GM18502 (cell line): ENCODE data around the gene RHBG.
"Not testable (repeated sequence)": the region's sequence is repeated elsewhere in the genome, so short reads cannot be mapped to it uniquely, and the experiment has no call there.

ENCODE experiments used
- ATAC-seq: cut with Tn5 transposase; IDR thresholded peaks from one replicate; pipeline ENCODE4 v1.9.1; 2021; ENCODE audit warnings: mild to moderate bottlenecking; ENCODE audit not compliant: unreplicated experiment, poor library complexity

Gene RHBG

DNA sequence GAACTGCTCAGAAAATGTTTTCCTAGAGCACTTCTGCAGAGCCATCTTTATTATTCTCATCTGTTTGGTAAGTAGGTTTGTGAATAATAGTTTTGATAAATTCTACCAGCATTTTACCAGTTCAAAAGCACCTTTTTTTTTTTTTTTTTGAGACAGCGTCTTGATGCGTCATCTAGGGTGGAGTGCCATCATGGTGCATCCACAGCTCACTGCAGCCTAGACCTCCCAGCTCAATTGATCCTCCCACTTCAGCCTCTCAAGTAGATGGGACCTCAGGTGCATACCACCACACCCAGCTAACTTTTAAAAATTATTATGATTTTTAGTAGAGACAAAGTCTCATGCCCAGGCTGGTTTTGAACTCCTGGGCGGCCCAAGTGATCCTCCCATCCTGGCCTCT is 9.8 kb upstream of the RHBG start:
- ATAC-seq = no peak

DNA sequence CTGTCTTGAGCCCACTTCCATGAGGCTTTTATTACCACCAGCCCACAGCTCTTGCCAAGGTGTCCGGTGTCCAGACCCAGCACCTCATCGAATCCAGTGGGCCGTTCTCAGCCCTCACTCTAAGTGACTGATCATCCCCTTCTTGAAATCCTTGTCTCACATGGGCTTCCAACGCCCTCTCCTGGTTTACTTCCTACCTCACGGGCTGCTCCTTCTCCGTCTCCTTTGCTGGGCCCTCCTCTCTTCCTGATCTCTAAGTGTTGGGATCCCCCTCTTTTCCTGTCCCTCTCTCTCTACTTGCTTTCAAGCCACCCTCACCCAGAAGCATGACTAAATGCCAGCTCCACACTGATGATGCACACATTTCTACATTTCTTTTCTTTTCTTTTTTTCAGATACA is 9.0 kb upstream of the RHBG start:
- no peak for ATAC-seq

DNA sequence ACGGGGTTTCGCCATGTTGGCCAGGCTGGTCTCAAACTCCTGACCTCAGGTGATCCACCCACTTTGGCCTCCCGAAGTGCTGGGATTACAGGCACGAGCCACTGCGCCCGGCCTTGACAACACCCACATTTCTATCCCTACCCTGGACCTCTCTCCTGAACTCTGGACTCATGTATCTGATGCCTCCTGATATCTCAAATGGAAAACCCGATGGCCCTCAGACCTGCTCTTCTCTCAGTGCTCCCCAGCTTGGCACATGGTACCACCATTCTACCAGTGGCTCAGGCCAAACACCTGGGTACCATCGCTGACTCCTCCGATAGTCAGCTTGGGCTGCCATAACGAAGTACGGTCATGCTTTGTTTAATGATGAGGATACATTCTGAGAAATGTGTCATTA is 8.5 kb upstream of the RHBG start:
- ATAC-seq = no peak

DNA sequence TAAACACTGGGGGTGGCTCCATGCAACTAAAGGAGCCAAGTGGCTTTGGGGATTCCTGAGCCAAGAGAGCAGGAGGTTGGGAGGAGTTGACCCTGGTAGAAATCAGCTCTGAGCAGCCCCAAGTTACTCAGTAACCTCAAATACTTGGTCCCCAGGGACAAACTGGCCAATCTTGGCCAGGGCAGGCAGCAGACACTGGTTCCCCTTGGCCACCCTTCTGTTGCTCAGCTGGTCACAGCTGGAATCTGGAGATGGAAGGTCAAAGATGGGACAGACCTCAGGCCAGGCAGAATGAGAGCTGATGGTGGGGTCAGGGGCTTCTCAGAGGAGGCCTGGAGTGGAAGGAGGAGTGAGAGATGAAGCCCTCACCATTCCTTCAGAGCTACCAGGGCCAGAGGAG is 3.3 kb upstream of the RHBG start:
- ATAC-seq = no peak

DNA sequence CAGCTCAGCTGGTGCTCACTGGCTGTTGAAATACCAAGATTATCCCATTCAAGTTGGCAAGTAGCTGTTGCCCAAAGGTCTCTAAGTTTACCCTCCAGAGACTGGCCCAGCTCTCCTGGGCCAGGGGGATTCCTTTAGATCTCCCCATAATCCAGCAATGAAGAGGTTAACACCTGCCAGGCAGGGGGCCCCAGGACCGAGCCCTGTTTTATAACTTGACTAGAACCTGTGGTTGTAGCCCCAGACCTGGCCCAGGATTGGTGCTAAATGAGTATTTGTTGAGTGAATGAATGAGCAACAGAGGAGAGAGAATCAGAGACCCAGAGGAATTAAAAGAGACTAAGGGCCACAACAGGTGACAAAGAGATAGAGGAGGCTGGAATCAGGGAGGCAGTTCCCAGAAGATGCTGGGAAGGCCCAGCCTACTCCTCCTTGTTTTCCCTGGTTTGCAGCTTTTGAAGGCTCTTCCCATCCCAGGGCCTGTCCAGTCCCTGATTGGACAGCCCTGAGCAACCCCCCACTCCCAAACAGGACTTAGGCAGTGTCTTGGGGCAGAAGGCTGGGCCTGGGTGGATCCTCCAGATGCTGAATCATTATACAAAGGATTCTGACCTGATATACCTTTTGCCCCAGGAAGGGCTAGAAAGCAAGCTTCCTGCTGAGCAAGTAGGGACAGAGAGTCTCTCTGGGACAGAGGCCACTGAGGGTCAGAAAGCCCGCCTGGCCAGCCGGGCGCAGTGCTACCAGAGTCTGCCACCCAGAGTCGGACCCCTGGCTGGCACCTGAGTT is 2.4 kb upstream of the RHBG start:
- ATAC-seq = no peak

DNA sequence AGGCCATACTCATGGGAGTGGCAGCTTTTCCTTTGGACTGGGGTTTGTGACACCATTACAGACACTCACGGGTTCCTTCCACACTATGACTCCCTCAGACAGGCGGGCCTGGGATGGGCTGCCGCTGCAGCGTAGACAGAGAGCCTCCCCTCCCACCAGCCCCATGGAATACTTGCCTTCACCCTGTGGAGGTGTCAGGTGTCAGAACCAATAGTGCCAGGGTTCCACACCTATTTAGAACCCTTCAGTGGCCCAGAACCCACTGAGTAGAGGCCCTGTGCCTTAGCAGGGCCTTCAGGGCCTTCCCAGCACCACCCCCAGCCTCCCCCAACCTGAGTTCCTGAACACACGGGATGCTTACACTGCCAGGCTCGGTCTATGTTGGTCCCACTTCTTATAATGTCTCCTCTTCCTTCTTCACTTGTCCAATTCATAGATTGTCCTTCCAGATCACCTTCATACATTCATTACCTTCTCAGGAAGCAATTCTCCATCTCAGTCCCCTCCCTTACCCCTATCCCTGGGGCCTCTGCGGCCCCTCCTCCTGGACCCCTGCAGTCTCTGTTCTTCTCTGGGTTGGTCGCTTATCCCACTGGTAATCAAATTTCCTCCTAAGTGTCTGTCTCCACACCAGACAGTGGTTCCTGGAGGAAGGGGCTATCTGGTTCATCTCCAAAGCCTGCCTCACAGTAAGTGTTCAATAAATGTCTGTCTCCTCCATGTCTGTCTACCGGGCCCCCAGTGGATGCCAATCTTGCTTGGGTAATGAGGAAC is 1.4 kb upstream of the RHBG start:
- no peak for ATAC-seq

DNA sequence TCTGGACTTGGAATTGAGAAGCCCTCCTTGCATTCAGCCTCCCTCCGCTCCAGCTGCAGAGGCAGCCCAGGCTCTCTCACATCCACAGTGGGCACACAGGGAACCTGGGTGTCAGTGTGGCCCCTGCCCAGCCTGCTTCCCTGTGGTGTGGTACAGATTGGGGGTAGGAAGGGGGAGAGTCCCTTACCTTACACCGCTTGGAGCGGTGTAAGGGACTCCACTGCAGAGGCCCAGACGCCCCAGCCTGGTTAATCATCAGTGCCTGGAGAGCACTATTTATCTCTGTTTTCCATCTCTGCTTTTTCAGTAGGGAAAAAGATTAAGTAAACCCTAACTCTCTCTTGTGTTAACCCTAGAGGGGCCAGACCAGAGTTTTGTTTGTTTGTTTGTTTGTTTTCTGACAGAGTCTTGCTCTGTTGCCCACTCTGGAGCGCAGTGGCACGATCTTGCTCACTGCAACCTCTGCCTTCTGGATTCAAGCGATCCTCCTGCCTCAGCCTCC is 803 bp upstream of the RHBG start:
- no peak for ATAC-seq

DNA sequence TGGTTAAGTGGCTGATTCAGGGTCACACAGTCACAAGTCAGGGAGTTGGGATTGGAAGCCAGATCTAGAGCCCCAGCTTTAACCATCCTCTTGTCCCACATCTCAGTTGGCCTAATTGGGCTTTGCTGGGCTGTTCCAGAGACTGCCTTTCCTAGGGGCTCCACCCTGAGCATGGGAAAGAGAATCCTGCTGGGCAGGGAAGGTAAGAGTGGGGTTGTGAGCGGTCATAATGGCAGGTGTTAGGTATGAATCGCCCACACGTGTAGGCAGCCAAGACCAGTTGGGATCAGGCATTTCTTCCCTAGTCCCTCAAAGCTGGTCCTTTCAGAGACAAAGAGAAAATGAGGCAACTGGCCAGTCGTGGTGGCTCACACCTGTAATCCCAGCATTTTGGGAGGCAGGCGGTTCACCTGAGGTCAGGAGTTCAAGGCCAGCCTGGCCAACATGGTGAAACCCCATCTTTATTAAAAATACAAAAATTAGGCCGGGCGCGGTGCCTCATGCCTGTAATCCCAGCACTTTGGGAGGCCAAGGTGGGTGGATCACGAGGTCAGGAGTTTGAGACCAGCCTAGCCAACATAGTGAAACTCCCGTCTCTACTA is 775 bp downstream of the RHBG start:
- not testable (repeated sequence) for ATAC-seq

DNA sequence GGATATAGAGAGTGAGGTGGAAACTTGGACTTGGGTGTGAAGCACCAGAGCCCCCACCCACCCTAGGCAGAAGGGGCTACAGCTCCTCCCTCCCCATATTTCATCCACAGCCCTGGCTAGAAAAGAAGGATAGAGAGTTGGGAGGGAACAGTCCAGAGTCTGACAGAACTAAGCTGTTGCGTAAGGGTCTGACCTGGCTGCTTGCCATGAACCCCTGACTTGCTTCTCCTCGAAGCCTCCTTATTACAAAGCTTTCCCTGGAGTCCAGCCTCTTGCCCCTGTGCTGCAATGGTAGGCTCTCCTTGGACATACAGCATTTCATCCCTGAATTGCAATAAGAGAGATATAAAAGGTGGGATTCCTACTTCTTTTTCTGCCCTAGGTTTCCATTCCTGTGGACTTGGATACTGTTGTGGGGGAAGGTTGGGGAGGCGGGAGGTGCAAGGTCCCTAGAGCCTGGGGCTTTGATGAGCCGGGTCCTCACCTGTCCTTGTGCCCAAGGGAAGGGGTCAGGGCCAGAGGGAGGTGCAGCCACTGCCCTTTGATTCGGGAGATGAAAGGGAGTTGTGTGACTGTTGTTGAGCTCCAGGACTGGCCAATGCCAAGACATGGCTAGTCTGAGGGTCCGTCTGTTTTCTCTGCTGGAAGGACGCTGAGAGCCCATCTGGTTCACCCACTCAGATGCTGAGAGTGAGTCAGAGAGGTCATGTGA is 2.7 kb downstream of the RHBG start:
- no peak for ATAC-seq

DNA sequence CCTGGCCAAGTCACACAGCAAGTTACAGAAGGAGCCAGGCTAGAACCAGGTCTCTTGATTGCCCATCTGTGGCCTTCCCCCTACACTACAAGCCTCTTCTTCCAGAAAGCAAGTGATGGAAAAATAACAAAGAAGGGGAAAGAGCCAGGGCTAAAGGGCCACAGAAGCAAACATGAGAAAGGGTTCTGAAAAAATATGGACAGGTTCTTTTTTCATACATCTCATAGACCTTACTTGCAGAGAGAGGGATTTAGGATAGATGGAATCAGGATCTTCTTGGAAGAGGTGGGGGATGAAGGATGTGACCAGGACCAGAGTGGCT is 3.2 kb downstream of the RHBG start:
- no peak for ATAC-seq

DNA sequence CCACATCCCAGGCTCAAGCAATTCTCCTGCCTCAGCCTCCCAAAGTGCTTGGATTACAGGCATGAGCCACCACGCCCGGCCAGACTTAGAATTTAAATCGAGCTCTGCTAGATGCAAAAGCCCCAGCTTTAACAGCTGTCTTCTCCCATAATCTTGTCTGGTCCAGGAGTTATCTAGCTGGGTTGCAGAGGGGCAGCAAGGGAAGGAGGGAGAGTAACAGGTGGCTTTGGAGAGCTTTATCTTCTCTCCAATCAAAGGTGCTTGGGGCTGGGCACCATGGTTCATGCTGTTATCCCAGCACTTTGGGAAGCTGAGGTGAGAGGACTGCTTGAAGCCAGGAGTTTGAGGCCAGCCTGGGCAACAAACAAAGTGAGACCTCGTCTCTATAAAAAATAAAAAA is 3.9 kb downstream of the RHBG start:
- no peak for ATAC-seq

DNA sequence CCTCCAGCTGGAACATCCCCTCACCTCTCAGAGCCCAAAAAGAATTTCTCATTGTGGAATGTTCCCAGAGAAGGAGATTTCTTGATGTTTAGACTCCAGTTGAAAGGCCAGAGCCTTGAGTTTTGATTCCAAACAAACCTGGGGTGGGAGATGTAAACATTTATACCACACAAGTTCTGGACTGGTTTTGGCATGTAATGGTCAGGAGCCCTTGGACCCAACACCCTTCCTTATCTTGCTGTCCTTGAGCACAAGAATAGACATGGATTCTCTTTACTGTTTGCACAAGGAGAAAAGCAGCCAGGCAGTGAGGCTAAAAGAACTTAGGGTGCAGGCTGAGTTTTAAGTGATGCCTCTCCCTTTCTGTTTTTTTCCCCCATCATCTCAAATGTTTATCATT is 4.5 kb downstream of the RHBG start:
- no peak for ATAC-seq

DNA sequence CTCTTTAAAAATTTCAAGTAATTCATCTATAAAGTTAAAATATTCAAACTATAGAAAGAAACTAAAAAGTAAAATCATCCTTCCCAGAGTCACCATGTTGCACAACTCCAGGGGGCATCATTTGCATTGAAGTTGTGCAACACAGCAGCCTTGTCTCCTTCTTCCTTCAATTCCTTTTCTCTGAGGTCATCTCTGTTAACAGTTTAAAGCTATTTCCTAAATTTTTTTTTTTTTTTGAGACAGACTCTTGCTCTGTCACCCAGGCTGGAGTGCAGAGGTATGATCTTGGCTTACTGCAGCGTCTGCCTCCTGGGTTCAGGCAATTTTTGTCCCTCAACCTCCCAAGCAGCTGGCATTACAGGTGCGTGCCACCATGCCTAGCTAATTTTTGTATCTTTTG is 7.1 kb downstream of the RHBG start:
- no peak for ATAC-seq

DNA sequence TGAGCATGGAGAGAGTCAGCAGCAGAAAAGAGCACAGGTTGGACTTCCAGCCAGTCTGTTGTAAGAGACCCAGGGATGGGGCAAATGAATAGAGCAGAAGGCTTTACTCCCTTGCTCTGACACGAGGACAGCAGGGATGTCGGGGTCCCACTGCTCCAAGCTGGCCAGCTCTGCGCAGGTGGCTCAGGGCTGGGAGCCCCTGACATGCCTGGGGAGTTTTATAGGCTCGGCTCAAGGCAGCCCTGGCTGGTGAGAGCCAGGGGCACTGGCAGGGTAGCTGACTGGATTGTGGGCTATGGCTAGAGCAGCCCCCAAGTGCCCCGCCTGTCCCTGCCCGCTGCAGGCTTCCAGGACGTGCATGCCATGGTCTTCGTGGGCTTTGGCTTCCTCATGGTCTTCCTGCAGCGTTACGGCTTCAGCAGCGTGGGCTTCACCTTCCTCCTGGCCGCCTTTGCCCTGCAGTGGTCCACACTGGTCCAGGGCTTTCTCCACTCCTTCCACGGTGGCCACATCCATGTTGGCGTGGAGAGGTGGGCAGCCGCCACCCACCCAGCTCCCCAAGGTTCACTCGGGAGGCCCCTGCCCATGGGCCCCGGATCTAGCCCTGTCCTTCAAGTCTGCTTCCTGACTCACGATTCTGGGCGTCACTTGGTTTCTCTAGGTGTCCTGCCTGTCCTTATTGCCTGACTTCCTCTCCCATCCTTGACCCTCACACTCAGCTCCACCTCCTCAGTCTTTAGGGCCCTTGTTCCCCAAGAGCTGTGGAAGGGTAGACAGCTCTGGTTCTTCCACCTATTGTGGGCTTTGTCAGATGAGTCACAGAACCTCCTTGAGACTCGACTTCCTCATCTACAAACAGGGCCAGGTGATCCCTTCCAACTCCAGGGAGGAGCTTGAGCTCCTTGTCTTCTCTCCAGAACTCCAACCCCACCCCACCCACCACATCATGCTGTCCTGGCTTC is 8.2 kb downstream of the RHBG start:
- ATAC-seq = no peak

DNA sequence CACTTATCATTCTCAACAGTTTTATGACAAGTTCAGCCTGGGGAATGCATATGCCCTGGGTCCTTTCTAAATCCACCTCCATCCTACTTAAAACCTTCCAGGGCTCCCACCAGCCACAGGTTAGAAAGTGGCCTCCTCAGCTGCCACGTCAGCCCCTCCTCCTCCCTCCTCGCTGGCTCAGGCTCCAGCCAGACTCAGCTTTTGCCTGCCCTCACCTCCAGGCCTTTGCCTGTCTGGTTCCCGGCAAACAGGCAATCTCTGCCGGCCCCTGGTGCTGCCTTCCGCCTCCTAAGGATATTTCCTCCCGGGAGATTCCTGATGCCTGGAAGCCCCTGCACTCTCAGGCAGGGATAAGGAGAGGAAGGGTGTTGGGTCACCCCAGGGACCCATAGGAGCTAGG is 9.5 kb downstream of the RHBG start:
- no peak for ATAC-seq

DNA sequence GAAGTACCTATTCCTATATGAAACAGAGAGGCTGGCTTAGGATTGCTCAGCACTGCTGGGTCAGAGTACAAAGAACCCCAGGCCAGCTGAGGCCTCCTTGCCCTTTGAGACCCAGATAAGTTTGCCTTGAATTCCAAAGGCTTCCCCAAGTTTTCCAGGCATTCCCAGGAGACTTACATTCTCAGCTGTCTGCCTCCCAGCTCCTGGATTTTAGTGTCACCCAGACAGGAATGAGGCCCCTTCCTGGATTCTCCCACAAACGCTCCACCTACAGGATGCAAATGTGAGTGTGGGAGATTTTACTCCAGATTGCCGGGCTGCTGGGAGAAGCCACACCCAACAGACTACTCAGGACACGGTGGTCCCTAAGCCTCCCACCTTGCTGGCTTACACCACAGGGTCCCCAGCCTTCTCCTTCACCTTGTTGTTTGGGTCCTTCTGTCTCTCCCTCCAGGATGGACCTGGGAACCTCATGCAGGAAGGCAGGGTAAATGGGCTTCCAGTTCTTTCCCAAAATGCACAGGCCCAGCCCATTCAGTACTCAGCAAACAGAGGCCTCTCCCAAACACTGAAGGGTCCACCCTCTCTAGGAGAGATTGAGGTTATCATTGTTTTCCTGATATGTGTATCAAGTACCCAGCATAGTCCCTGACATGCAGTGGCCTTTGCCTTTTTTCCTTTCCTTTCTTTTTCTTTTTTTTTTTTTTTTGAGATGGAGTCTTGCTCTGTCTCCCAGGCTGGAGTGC is 10.6 kb downstream of the RHBG start:
- ATAC-seq = no peak

DNA sequence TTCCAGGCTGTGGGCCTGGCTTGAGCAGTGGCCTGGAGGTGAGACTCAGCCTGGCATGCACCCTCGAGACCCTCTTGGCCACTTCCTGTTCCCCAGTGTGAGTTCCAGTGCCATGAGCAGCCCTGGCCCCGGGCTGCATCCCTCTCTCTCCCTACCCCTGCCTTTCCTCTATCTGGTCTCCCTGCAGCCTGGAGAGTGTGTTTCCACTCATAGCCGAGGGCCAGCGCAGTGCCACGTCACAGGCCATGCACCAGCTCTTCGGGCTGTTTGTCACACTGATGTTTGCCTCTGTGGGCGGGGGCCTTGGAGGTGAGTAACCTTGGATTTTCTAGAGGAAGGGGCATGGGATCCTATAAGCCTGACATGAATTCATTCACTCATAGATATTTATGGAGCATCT is 13.6 kb downstream of the RHBG start:
- no peak for ATAC-seq

DNA sequence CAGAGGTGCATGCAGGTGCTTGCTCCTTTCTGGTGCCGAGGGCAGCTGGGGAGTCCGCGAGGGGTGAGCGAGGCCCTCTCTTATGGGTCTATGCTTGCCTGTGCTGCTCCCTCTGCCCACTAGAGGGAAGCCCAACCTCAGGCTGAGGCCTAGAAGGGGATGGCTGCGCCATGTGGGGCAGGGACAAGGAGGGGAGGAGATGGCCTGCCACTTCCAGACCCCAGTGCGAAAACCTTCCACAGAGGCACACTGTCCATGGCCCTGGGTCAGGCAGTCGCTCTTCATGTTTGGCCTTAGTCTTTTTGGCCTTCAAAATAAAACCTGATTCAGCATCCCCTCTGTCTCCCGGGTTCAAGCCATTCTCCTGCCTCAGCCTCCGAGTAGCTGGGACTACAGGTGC is 14.0 kb downstream of the RHBG start:
- ATAC-seq = no peak

DNA sequence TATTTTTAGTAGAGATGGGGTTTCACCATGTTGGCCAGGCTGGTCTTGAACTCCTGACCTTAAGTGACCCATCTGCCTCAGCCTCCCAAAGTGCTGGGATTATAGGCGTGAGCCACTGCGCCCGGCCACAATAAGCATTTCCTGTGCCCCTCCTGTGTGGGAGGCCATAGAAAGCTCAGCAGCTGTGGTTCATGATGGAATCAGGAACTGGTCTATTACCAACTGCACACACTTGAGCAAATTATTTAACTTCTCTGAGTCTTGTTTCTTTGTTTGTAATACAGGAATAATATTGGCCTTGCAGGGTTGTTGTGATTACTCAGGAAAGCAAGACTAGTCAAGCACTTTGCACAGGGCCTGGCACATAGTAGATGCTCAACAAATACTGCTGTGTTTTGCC is 15.0 kb downstream of the RHBG start:
- ATAC-seq = no peak
